Subcutaneous abdominal adipose tissue (tissue), 5 donors: ENCODE data around the gene KRTAP5-8.
"Not testable (repeated sequence)": the region's sequence is repeated elsewhere in the genome, so short reads cannot be mapped to it uniquely, and the experiment has no call there.

Source experiments
- H3K27ac ChIP-seq: one replicate; pipeline ENCODE4 v1.7.0; 2013; ENCODE audit warnings: low read depth, mild to moderate bottlenecking, inconsistent platforms, low read length, moderate library complexity
- H3K27me3 ChIP-seq, 5 donors: one replicate each; pipeline ENCODE4 v1.7.0; 2013; ENCODE audit warnings: low read length in 5 of 5, inconsistent platforms in 1 of 5; ENCODE audit not compliant: control insufficient read depth in 5 of 5, insufficient read depth in 4 of 5
- H3K36me3 ChIP-seq, 5 donors: one replicate each; pipeline ENCODE4 v1.7.0; 2013; ENCODE audit warnings: low read length in 5 of 5; ENCODE audit not compliant: control insufficient read depth in 5 of 5, insufficient read depth in 5 of 5
- H3K4me1 ChIP-seq, 5 donors: one replicate each; pipeline ENCODE4 v1.7.0; 2013; ENCODE audit warnings: low read length in 5 of 5, mild to moderate bottlenecking in 3 of 5, moderate library complexity in 1 of 5; ENCODE audit not compliant: control insufficient read depth in 5 of 5, insufficient read depth in 5 of 5
- H3K4me3 ChIP-seq, 5 donors: one replicate each; pipeline ENCODE4 v1.7.0; 2013; ENCODE audit warnings: low read length in 5 of 5, low read depth in 1 of 5
- H3K9ac ChIP-seq, 5 donors: one replicate each; pipeline ENCODE4 v1.7.0; 2013; ENCODE audit warnings: low read length in 5 of 5, mild to moderate bottlenecking in 4 of 5, moderate library complexity in 3 of 5
- H3K9me3 ChIP-seq, 5 donors: one replicate each; pipeline ENCODE4 v1.7.0; 2013; ENCODE audit warnings: low read length in 5 of 5; ENCODE audit not compliant: control insufficient read depth in 5 of 5
- donor health status: healthy.
- donor health status: healthy.
- donor health status: healthy.
- donor health status: healthy.
- donor health status: healthy.

KRTAP5-8 gene

GRCh38 chr11:71537977-71538665, at the start of gene KRTAP5-8:
KRTAP5-8 (plus strand) TSS chr11:71538025; CDS start chr11:71538056, 31 bp downstream.
- not testable (repeated sequence) for H3K4me3 ChIP-seq

GRCh38 chr11:71488681-71489270, 49.0 kb upstream of the KRTAP5-8 start:
- peaks cover 0 to 20% (median 2%) of the 10 kb centered on the region in 5 donors for H3K4me1 ChIP-seq

More at GRCh38 chr11:71537977-71538665, at the start of gene KRTAP5-8:
- H3K36me3 ChIP-seq, H3K27ac ChIP-seq, H3K9ac ChIP-seq, H3K9me3 ChIP-seq, H3K27me3 ChIP-seq, H3K4me1 ChIP-seq: not testable (repeated sequence)

GRCh38 chr11:71489311-71490043, 48.3 kb upstream of the KRTAP5-8 start:
- Histone ChIP-seq H3K4me3 (no peak overlapping the region), H3K9ac (no peak overlapping the region), H3K4me1 (peaks cover 0 to 20% (median 2%) of the 10 kb centered on the region in 5 donors), H3K27ac (no peak overlapping the region), H3K9me3 (no peaks in the 10 kb centered on the region), H3K36me3 (peaks cover 4 to 80% (median 68%) of the 10 kb centered on the region in 5 donors), H3K27me3 (no peaks in the 10 kb centered on the region)

More at GRCh38 chr11:71488681-71489270, 49.0 kb upstream of the KRTAP5-8 start:
- H3K9ac ChIP-seq: no peak overlapping the region
- no peaks in the 10 kb centered on the region for H3K9me3 ChIP-seq
- peaks cover 4 to 80% (median 70%) of the 10 kb centered on the region in 5 donors for H3K36me3 ChIP-seq
- H3K4me3 ChIP-seq: no peak overlapping the region
- H3K27ac ChIP-seq: no peak overlapping the region
- H3K27me3 ChIP-seq: no peaks in the 10 kb centered on the region

- no peaks in the 10 kb centered on the region for H3K27me3 ChIP-seq
- H3K4me3 ChIP-seq: no peak overlapping the region
- peaks cover 0 to 20% (median 0%) of the 10 kb centered on the region in 5 donors for H3K4me1 ChIP-seq
- no peaks in the 10 kb centered on the region for H3K9me3 ChIP-seq
- H3K9ac ChIP-seq: no peak overlapping the region
- H3K27ac ChIP-seq: no peak overlapping the region
- peaks cover 8 to 80% (median 67%) of the 10 kb centered on the region in 5 donors for H3K36me3 ChIP-seq
Observed at GRCh38 chr11:71490044-71490730, 47.6 kb upstream of the KRTAP5-8 start.

GRCh38 chr11:71490731-71491390, 47.0 kb upstream of the KRTAP5-8 start:
- H3K36me3 ChIP-seq: peaks cover 8 to 80% (median 67%) of the 10 kb centered on the region in 5 donors
- H3K9me3 ChIP-seq: no peaks in the 10 kb centered on the region
- peaks cover 0 to 20% (median 0%) of the 10 kb centered on the region in 5 donors for H3K4me1 ChIP-seq
- H3K4me3 ChIP-seq: no peak overlapping the region
- H3K9ac ChIP-seq: no peak overlapping the region
- H3K27me3 ChIP-seq: no peaks in the 10 kb centered on the region
- no peak overlapping the region for H3K27ac ChIP-seq

GRCh38 chr11:71491531-71491930, 46.3 kb upstream of the KRTAP5-8 start:
- Histone ChIP-seq H3K9me3 (peaks cover 0 to 2% (median 0%) of the 10 kb centered on the region in 5 donors), H3K4me1 (peaks cover 0 to 20% (median 0%) of the 10 kb centered on the region in 5 donors), H3K27me3 (no peaks in the 10 kb centered on the region), H3K4me3 (no peak overlapping the region), H3K9ac (no peak overlapping the region), H3K27ac (no peak overlapping the region), H3K36me3 (peaks cover 8 to 80% (median 67%) of the 10 kb centered on the region in 5 donors)

- peaks cover 0 to 20% (median 0%) of the 10 kb centered on the region in 5 donors for H3K4me1 ChIP-seq
- H3K27ac ChIP-seq: no peak overlapping the region
- H3K27me3 ChIP-seq: no peaks in the 10 kb centered on the region
- H3K9me3 ChIP-seq: peaks cover 0 to 3% (median 0%) of the 10 kb centered on the region in 5 donors
- peaks cover 8 to 82% (median 69%) of the 10 kb centered on the region in 5 donors for H3K36me3 ChIP-seq
- H3K9ac ChIP-seq: no peak overlapping the region
- H3K4me3 ChIP-seq: no peak overlapping the region
Observed at GRCh38 chr11:71491940-71492339, 45.9 kb upstream of the KRTAP5-8 start.

GRCh38 chr11:71495286-71496230, 42.3 kb upstream of the KRTAP5-8 start:
- Histone ChIP-seq H3K9me3 (peaks cover 0 to 3% (median 0%) of the 10 kb centered on the region in 5 donors), H3K27me3 (no peaks in the 10 kb centered on the region), H3K36me3 (peaks cover 14 to 93% (median 82%) of the 10 kb centered on the region in 5 donors), H3K4me1 (peaks cover 2 to 7% (median 6%) of the 10 kb centered on the region in 5 donors), H3K4me3 (no peak overlapping the region), H3K9ac (no peak overlapping the region), H3K27ac (no peak overlapping the region)
